H1 (cell line): Measurements from ENCODE around the gene TBC1D19. TPM values are rescaled to one million over a fixed set of nuclear protein-coding genes. Genes with fewer than 3 reads are reported as not detected.
A peak's percentile ranks its signal among the peaks of the same experiment; 100 is the strongest.

Experiments used
- CTCF ChIA-PET: fragments of 300-600 bp; sonication (Branson Sonifier 250); formaldehyde crosslinking; loops from one replicate; lab custom pipeline; 2021; ENCODE audit not compliant: partially characterized antibody; lab: Charles Lee
- POLR2A ChIA-PET: fragments of 300-600 bp; sonication (Branson Sonifier 250); formaldehyde crosslinking; loops from one replicate; lab custom pipeline; 2021; ENCODE audit warnings: inconsistent platforms; ENCODE audit not compliant: partially characterized antibody; lab: Charles Lee
- DNase-seq, 2 experiments: peaks; one replicate each; pipeline versions ENCODE4 v3.0.0 to v3.0.0-alpha.2; 2010 to 2022; ENCODE audit warnings: low spot score in 2 of 2, low read depth in 1 of 2, mixed read lengths in 1 of 2
- FAIRE-seq: peaks from 2 replicates; lab custom pipeline; 2011; peaks lifted over from hg19 to GRCh38; lab: Jason Lieb, UNC
- H2AFZ ChIP-seq: 2 replicates; pipeline ENCODE4 v1.8.1; 2012; ENCODE audit warnings: low read length, inconsistent platforms
- H2AK5ac ChIP-seq: 2 replicates; pipeline ENCODE4 v1.6.1; 2013; ENCODE audit warnings: low read depth, low read length
- H2BK120ac ChIP-seq: replicated peaks from 2 replicates; pipeline ENCODE3; 2013; ENCODE audit warnings: low read depth, low read length, inconsistent platforms
- H2BK12ac ChIP-seq: 2 replicates; pipeline ENCODE4 v1.6.1; 2013; ENCODE audit warnings: low read depth, low read length
- H2BK15ac ChIP-seq: 2 replicates; pipeline ENCODE4 v1.6.1; 2013; ENCODE audit warnings: low read length
- H2BK20ac ChIP-seq: 2 replicates; pipeline ENCODE4 v1.6.1; 2013; ENCODE audit warnings: low read length
- H2BK5ac ChIP-seq: 2 replicates; pipeline ENCODE4 v1.6.1; 2013; ENCODE audit warnings: low read depth, low read length
- H3K14ac ChIP-seq: 2 replicates; pipeline ENCODE4 v1.6.1; 2013; ENCODE audit warnings: inconsistent platforms; ENCODE audit not compliant: insufficient read length
- H3K18ac ChIP-seq: 2 replicates; pipeline ENCODE4 v1.6.1; 2013; ENCODE audit warnings: low read length; ENCODE audit errors: extremely low read depth
- H3K23ac ChIP-seq: 2 replicates; pipeline ENCODE4 v1.6.1; 2013; ENCODE audit warnings: inconsistent platforms; ENCODE audit not compliant: insufficient read length
- H3K23me2 ChIP-seq: 2 replicates; pipeline ENCODE4 v1.6.1; 2013; ENCODE audit warnings: low read depth, low read length
- H3K27ac ChIP-seq: 2 replicates; pipeline ENCODE4 v1.6.1; 2011; ENCODE audit warnings: low read depth, low read length, inconsistent platforms
- H3K27me3 ChIP-seq, 4 experiments: replicated peaks in 1 of 4; 1 replicate in 1 of 4; 2 replicates in 3 of 4; pipeline versions ENCODE4 v1.6.1 to v1.8.1; 2011 to 2013; ENCODE audit warnings: low read length in 3 of 4, mild to moderate bottlenecking in 3 of 4, inconsistent platforms in 2 of 4, mixed read lengths in 2 of 4, moderate library complexity in 1 of 4; ENCODE audit not compliant: control insufficient read depth in 3 of 4, insufficient read depth in 3 of 4; ENCODE audit errors: extremely low read depth in 1 of 4
- H3K36me3 ChIP-seq, 4 experiments: 2 replicates each; pipeline versions ENCODE4 v1.6.1 to v1.8.1; 2011 to 2013; ENCODE audit warnings: mild to moderate bottlenecking in 4 of 4, low read length in 3 of 4, moderate library complexity in 2 of 4, control low read depth in 1 of 4, inconsistent platforms in 1 of 4; ENCODE audit not compliant: insufficient read depth in 4 of 4, control insufficient read depth in 2 of 4
- H3K4ac ChIP-seq: replicated peaks from 2 replicates; pipeline ENCODE3; 2013; ENCODE audit warnings: low read length, low read depth, mixed read lengths, inconsistent platforms; ENCODE audit not compliant: insufficient read length
- H3K4me1 ChIP-seq, 4 experiments: replicated peaks in 1 of 4; 1 replicate in 1 of 4; 2 replicates in 3 of 4; pipeline versions ENCODE4 v1.6.1 to v1.8.1; 2011 to 2013; ENCODE audit warnings: low read length in 3 of 4, inconsistent platforms in 2 of 4, mixed read lengths in 1 of 4; ENCODE audit not compliant: insufficient read depth in 4 of 4, control insufficient read depth in 3 of 4
- H3K4me2 ChIP-seq, 2 experiments: 2 replicates each; pipeline versions ENCODE4 v1.6.1 to v1.8.1; 2011 to 2013; ENCODE audit warnings: low read depth in 2 of 2, low read length in 2 of 2, control low read depth in 1 of 2, inconsistent platforms in 1 of 2, mild to moderate bottlenecking in 1 of 2; ENCODE audit not compliant: insufficient read depth in 1 of 2
- H3K4me3 ChIP-seq, 4 experiments: fragments of 200-600, 300-600 bp in 1 of 4; sonication (generic), shearing (Covaris generic), sonication (Bioruptor Twin) in 1 of 4; 2 replicates each; pipeline versions ENCODE4 v1.5.1 to v1.8.1; 2011 to 2016; ENCODE audit warnings: low read length in 4 of 4, low read depth in 3 of 4, control low read depth in 2 of 4, inconsistent platforms in 2 of 4, mild to moderate bottlenecking in 2 of 4, mixed read lengths in 1 of 4, moderate library complexity in 1 of 4; ENCODE audit not compliant: insufficient read depth in 2 of 4; ENCODE audit errors: extremely low read depth in 1 of 4
- H3K56ac ChIP-seq: replicated peaks from 2 replicates; pipeline ENCODE3; 2013; ENCODE audit warnings: low read depth, mild to moderate bottlenecking, mixed read lengths, low read length, inconsistent platforms; ENCODE audit not compliant: insufficient read length
- H3K79me1 ChIP-seq: 2 replicates; pipeline ENCODE4 v1.6.1; 2013; ENCODE audit warnings: low read depth, low read length, control low read depth
- H3K79me2 ChIP-seq, 2 experiments: 2 replicates each; pipeline versions ENCODE4 v1.6.1 to v1.8.1; 2012 to 2013; ENCODE audit warnings: low read length in 2 of 2, mild to moderate bottlenecking in 2 of 2, inconsistent platforms in 1 of 2; ENCODE audit not compliant: insufficient read depth in 2 of 2, control insufficient read depth in 1 of 2
- H3K9ac ChIP-seq, 4 experiments: replicated peaks in 1 of 4; 1 replicate in 1 of 4; 2 replicates in 3 of 4; pipeline versions ENCODE4 v1.6.1 to v1.8.1; 2011 to 2013; ENCODE audit warnings: low read depth in 3 of 4, low read length in 3 of 4, control low read depth in 2 of 4, mild to moderate bottlenecking in 2 of 4, moderate library complexity in 2 of 4, inconsistent platforms in 1 of 4; ENCODE audit errors: extremely low read depth in 1 of 4
- H3K9me3 ChIP-seq, 2 experiments: 2 replicates each; pipeline versions ENCODE4 v1.6.1 to v1.8.1; 2012 to 2013; ENCODE audit warnings: mild to moderate bottlenecking in 2 of 2, moderate library complexity in 2 of 2, control low read depth in 1 of 2, inconsistent platforms in 1 of 2, low read depth in 1 of 2, low read length in 1 of 2, mixed read lengths in 1 of 2; ENCODE audit not compliant: insufficient read depth in 2 of 2
- H4K20me1 ChIP-seq, 2 experiments: replicated peaks in 1 of 2; 2 replicates each; pipeline versions ENCODE3 to v1.8.1; 2011 to 2013; ENCODE audit warnings: inconsistent platforms in 2 of 2, low read length in 2 of 2, mild to moderate bottlenecking in 1 of 2; ENCODE audit not compliant: insufficient read depth in 2 of 2, control insufficient read depth in 1 of 2
- H4K5ac ChIP-seq: 2 replicates; pipeline ENCODE4 v1.6.1; 2013; ENCODE audit warnings: low read length, low read depth, mixed read lengths, inconsistent platforms; ENCODE audit not compliant: insufficient read length
- H4K8ac ChIP-seq: 2 replicates; pipeline ENCODE4 v1.8.0; 2013; ENCODE audit warnings: mild to moderate bottlenecking, moderate library complexity, low read length, inconsistent platforms; ENCODE audit not compliant: insufficient read depth; ENCODE audit errors: extremely low read depth
- H4K91ac ChIP-seq: replicated peaks from 2 replicates; pipeline ENCODE3; 2013; ENCODE audit warnings: low read length, mixed read lengths, inconsistent platforms; ENCODE audit not compliant: insufficient read length
- HDAC2 ChIP-seq, 2 experiments: fragments of 300-600 bp in 1 of 2; sonication (generic) in 1 of 2; IDR thresholded peaks; 2 replicates each; pipeline ENCODE4 v1.6.1; 2011 to 2012; ENCODE audit warnings: low read depth in 2 of 2, low read length in 2 of 2, mild to moderate bottlenecking in 2 of 2, moderate library complexity in 2 of 2, borderline replicate concordance in 1 of 2, inconsistent platforms in 1 of 2
- HDAC6 ChIP-seq: IDR thresholded peaks from one replicate; pipeline ENCODE4 v1.7.1; 2012; ENCODE audit warnings: low read depth, mild to moderate bottlenecking, inconsistent platforms, low read length, moderate library complexity
- RNF2 ChIP-seq: fragments of 200-900, 300-1000 bp; sonication (generic); IDR thresholded peaks from 2 replicates; pipeline ENCODE4 v1.7.1; 2016; ENCODE audit warnings: borderline replicate concordance, low read depth, mild to moderate bottlenecking, antibody characterized with exemption, low read length; ENCODE audit not compliant: poor library complexity, severe bottlenecking; ENCODE audit errors: missing control alignments
- WGBS, 2 experiments: shearing (Covaris generic) in 1 of 2; methylation state at CpG; one replicate each; pipeline versions ENCODE4 v1.1.6 to v1.1.7; 2013 to 2015; ENCODE audit warnings: low lambda C conversion rate in 2 of 2, mixed read lengths in 2 of 2, inconsistent platforms in 1 of 2, low coverage in 1 of 2, missing lambda C conversion rate in 1 of 2; ENCODE audit not compliant: insufficient replicate concordance in 2 of 2, insufficient coverage in 1 of 2, insufficient read length in 1 of 2; ENCODE audit errors: extremely low coverage in 1 of 2, missing lambda C conversion rate in 1 of 2; 5-methylcytosine and 5-hydroxymethylcytosine counted together
- polyA plus RNA-seq, 7 experiments: library from polyadenylated mRNA; depleted of rRNA in 3 of 7; stranded (reverse) in 5 of 7; unstranded in 2 of 7; fragments of >200 nt in 5 of 7; fragments of 200-250 nt in 2 of 7; gene quantifications; 1 replicate in 5 of 7; 2 replicates in 1 of 7; 4 replicates in 1 of 7; pipeline versions ENCODE4 v1.2.1 to v1.2.3, GENCODE V29; 2011 to 2013; ENCODE audit warnings: missing spikeins in 2 of 7, mixed read lengths in 2 of 7
- total RNA-seq: library from RNA; stranded (reverse); fragmentation: NEBNext Ultra II Directional; extraction: Animal tissue kit (Norgen Biotek cat#: 25700); gene quantifications from 2 replicates; pipeline ENCODE4 v1.2.1, GENCODE V29; 2021

The TBC1D19 gene
- total and polyA plus RNA-seq, 2 of the 8 experiments (the other 6 are each of a cell fraction or from before 2014, with no cell fraction given) = 1.9 to 3.5 TPM

- Histone ChIP-seq H3K4me1 (peaks cover 0 to 3% (median 0%) of the 10 kb centered on the region in 4 experiments; a peak in 1 of 7 replicates), H2BK20ac (0 out of 2 replicates have a peak overlapping the region, but pooled peaks have one; percentile 29), H2BK120ac (peak overlapping the region; percentile 82), H2AFZ (peak overlapping the region; percentile 100), H3K23me2 (peaks cover 6% of the 10 kb centered on the region), H2AK5ac (no peak overlapping the region), H3K18ac (peak overlapping the region; percentile 57; the same call in 1 of the 2 replicates), H3K9ac (peak overlapping the region in 3 of 4 experiments; percentile 39 to 80 (median 54); a peak in 5 of 7 replicates), H3K4me3 (peak overlapping the region; percentile 47 to 88 (median 74)), H2BK12ac (no peak overlapping the region; the same call in 1 of the 2 replicates), H3K14ac (no peak overlapping the region), H3K4ac (no peak overlapping the region), H4K20me1 (no peaks in the 10 kb centered on the region), H3K36me3 (no peaks in the 10 kb centered on the region), H4K91ac (peak overlapping the region; percentile 83), H3K23ac (no peak overlapping the region), H4K8ac (no peak overlapping the region; the same call in 1 of the 2 replicates), H3K79me1 (no peaks in the 10 kb centered on the region), H2BK5ac (peak overlapping the region; percentile 83), H3K79me2 (no peaks in the 10 kb centered on the region), H3K9me3 (no peaks in the 10 kb centered on the region), H3K27ac (0 out of 2 replicates have a peak overlapping the region, but pooled peaks have one; percentile 41), H3K4me2 (peak overlapping the region; percentile 67 to 89), H4K5ac (peak overlapping the region; percentile 65), H3K27me3 (no peaks in the 10 kb centered on the region), H3K56ac (no peak overlapping the region), H2BK15ac (no peak overlapping the region)
- DNase-seq (no peak), FAIRE-seq (no peak)
- POLR2A ChIA-PET = interaction anchor here (0.6 to 1.2 kb wide), 5 partner anchors 9 to 714 kb away, joined by 3 to 6 read pairs (median 4); no protein-coding TSS in a partner anchor
- CTCF ChIA-PET = interaction anchor here (0.9 to 1.4 kb wide), 5 partner anchors 15 to 424 kb away, joined by 3 to 5 read pairs (median 4); no protein-coding TSS in a partner anchor
- WGBS, 2 experiments = 14% methylated on average over 11 of the region's 11 CpGs; no CpG with 5 or more reads in 1 of the 2 experiments
- TF ChIP-seq RNF2 = no peak
- TF ChIP-seq HDAC2 (IDR thresholded peaks at IDR 0.05; ENCODE audit: borderline replicate concordance in 1 of 2, low read depth in 2 of 2, low read length in 2 of 2) = no peak
- no peak for TF ChIP-seq HDAC6
Measured at GRCh38 chr4:26583538-26583864, 383 bp upstream of the TBC1D19 start.
